ENCODE data around the gene ATP5F1D.

GRCh38 chr19:1247748-1248138 is 6.2 kb downstream of the ATP5F1D start:
- TF ChIP-seq, protein P1, sequence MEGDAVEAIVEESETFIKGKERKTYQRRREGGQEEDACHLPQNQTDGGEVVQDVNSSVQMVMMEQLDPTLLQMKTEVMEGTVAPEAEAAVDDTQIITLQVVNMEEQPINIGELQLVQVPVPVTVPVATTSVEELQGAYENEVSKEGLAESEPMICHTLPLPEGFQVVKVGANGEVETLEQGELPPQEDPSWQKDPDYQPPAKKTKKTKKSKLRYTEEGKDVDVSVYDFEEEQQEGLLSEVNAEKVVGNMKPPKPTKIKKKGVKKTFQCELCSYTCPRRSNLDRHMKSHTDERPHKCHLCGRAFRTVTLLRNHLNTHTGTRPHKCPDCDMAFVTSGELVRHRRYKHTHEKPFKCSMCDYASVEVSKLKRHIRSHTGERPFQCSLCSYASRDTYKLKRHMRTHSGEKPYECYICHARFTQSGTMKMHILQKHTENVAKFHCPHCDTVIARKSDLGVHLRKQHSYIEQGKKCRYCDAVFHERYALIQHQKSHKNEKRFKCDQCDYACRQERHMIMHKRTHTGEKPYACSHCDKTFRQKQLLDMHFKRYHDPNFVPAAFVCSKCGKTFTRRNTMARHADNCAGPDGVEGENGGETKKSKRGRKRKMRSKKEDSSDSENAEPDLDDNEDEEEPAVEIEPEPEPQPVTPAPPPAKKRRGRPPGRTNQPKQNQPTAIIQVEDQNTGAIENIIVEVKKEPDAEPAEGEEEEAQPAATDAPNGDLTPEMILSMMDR (conservative IDR thresholded peaks at IDR 0.05) = no peak
- TF ChIP-seq EZH2 (IDR thresholded peaks at IDR 0.05; ENCODE audit: low read depth) = no peak
